CD4-positive, alpha-beta T cell (primary cell): ENCODE measurements around the gene LMF1. TPM values are rescaled to one million over a fixed set of nuclear protein-coding genes. Genes with fewer than 3 reads are reported as not detected.

Experiments
- ATAC-seq: fragments of 200-7000 bp; cut with Tn5 transposase; one replicate; pipeline ENCODE4 v1.10.0; 2022; ENCODE audit warnings: mild to moderate bottlenecking; ENCODE audit not compliant: poor library complexity
- CTCF ChIA-PET: fragments of 350-600 bp; sonication (Branson Sonifier 250); formaldehyde crosslinking; loops from one replicate; lab custom pipeline; 2021; ENCODE audit warnings: antibody characterized with exemption, inconsistent platforms; lab: Charles Lee
- POLR2A ChIA-PET: fragments of 350-600 bp; sonication (Branson Sonifier 250); formaldehyde crosslinking; loops from one replicate; lab custom pipeline; 2021; ENCODE audit warnings: antibody characterized with exemption, inconsistent platforms; lab: Charles Lee
- DNase-seq, 14 experiments: peaks; one replicate each; pipeline ENCODE4 v3.0.0-alpha.2; 2013 to 2020; ENCODE audit warnings: mixed read lengths in 2 of 14
- H3K27ac ChIP-seq, 2 donors: one replicate each; pipeline versions ENCODE4 v1.5.1 to v1.7.0; 2013; ENCODE audit warnings: low read length in 2 of 2, low read depth in 1 of 2, mild to moderate bottlenecking in 1 of 2
- H3K27me3 ChIP-seq, 2 experiments: 1 replicate in 1 of 2; 2 replicates in 1 of 2; pipeline versions ENCODE4 v1.6.1 to v1.7.0; 2013; ENCODE audit warnings: low read length in 2 of 2, control low read depth in 1 of 2, mild to moderate bottlenecking in 1 of 2, moderate library complexity in 1 of 2; ENCODE audit not compliant: insufficient read depth in 2 of 2, control insufficient read depth in 1 of 2
- H3K36me3 ChIP-seq: one replicate; pipeline ENCODE4 v1.6.1; 2013; ENCODE audit warnings: low read length, control low read depth; ENCODE audit not compliant: insufficient read depth
- H3K4me1 ChIP-seq: one replicate; pipeline ENCODE4 v1.6.1; 2013; ENCODE audit warnings: low read length, control low read depth; ENCODE audit not compliant: insufficient read depth
- H3K4me3 ChIP-seq: one replicate; pipeline ENCODE4 v1.5.1; 2013; ENCODE audit warnings: mild to moderate bottlenecking, low read length, moderate library complexity
- H3K9me3 ChIP-seq, 2 experiments: 1 replicate in 1 of 2; 2 replicates in 1 of 2; pipeline versions ENCODE4 v1.6.1 to v1.7.0; 2013; ENCODE audit warnings: low read length in 2 of 2, mild to moderate bottlenecking in 2 of 2, control low read depth in 1 of 2, moderate library complexity in 1 of 2; ENCODE audit not compliant: control insufficient read depth in 1 of 2, insufficient read depth in 1 of 2
- H3K27ac Mint-ChIP-seq: one replicate; pipeline ENCODE4 v1.8.0; 2020; ENCODE audit warnings: mixed read lengths
- H3K27me3 Mint-ChIP-seq: one replicate; pipeline ENCODE4 v1.8.0; 2021; ENCODE audit warnings: mixed read lengths
- H3K36me3 Mint-ChIP-seq: one replicate; pipeline ENCODE4 v1.8.0; 2021; ENCODE audit warnings: low read depth, mixed read lengths
- H3K4me1 Mint-ChIP-seq: one replicate; pipeline ENCODE4 v1.8.0; 2021; ENCODE audit warnings: low read depth, mixed read lengths
- H3K4me3 Mint-ChIP-seq: one replicate; pipeline ENCODE4 v1.8.0; 2020; ENCODE audit warnings: mild to moderate bottlenecking, mixed read lengths
- H3K9me3 Mint-ChIP-seq: one replicate; pipeline ENCODE4 v1.8.0; 2020; ENCODE audit warnings: mixed read lengths
- intact Hi-C, 2 experiments: fragments of 100-400 bp; cut with DNase I in 1 of 2; cut with micrococcal nuclease in 1 of 2; formaldehyde crosslinking; loops; one replicate each; pipeline versions ENCODE4 v1.15.1 to v1.9.0; 2023 to 2025; cut with DNase I, micrococcal nuclease
- total RNA-seq, 174 experiments: library from RNA in 2 of 174; stranded (reverse) in 2 of 174; gene quantifications; one replicate each; pipeline ENCODE4 v1.2.3 and lab custom pipeline; 2021 to 2026
- TF ChIP-seq, protein P1 (sequence below): fragments of 200-600 bp; IDR thresholded peaks from one replicate; pipeline ENCODE4 v1.8.0; 2022; ENCODE audit warnings: antibody characterized with exemption, mild to moderate bottlenecking

The LMF1 gene
- total RNA-seq, 2 experiments from 2014 or later: 26.8 to 27.6 TPM

DNA sequence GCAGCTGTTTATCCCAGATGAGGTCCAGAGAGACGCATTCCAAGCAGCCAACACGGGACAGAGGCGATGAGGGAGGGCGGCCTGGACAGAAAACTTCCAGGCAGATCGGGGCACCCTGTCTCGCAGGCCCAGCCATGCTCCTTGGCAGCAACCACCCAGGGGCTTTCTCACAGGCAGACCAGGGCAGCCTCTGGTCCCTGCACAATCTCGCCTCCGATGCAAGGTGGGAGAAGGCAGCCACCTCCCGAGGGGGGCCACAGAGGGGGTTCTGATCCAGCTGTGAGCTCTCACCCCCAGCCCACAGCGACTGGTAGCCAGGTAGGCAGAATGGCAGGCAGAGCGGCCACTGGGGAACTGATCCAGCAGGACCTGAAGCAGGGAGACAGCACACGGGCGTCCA is 48.7 kb downstream of the LMF1 start:
- Histone ChIP-seq H3K9me3 (peaks cover 5 to 13% of the 10 kb centered on the region in 2 experiments), H3K27ac (no peak overlapping the region), H3K27me3 (no peaks in the 10 kb centered on the region), H3K36me3 (peaks cover 21% of the 10 kb centered on the region), H3K4me3 (no peak overlapping the region), H3K4me1 (no peaks in the 10 kb centered on the region)
- Mint-ChIP-seq H3K4me1 (no peaks in the 10 kb centered on the region), H3K4me3 (no peak overlapping the region), H3K9me3 (no peaks in the 10 kb centered on the region), H3K27ac (no peak overlapping the region), H3K36me3 (peaks cover 39% of the 10 kb centered on the region), H3K27me3 (no peaks in the 10 kb centered on the region)
- TF ChIP-seq, protein P1, sequence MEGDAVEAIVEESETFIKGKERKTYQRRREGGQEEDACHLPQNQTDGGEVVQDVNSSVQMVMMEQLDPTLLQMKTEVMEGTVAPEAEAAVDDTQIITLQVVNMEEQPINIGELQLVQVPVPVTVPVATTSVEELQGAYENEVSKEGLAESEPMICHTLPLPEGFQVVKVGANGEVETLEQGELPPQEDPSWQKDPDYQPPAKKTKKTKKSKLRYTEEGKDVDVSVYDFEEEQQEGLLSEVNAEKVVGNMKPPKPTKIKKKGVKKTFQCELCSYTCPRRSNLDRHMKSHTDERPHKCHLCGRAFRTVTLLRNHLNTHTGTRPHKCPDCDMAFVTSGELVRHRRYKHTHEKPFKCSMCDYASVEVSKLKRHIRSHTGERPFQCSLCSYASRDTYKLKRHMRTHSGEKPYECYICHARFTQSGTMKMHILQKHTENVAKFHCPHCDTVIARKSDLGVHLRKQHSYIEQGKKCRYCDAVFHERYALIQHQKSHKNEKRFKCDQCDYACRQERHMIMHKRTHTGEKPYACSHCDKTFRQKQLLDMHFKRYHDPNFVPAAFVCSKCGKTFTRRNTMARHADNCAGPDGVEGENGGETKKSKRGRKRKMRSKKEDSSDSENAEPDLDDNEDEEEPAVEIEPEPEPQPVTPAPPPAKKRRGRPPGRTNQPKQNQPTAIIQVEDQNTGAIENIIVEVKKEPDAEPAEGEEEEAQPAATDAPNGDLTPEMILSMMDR: no peak
- DNase-seq: no peak
- ChIA-PET POLR2A (no interaction called here), CTCF (no interaction called here)
- ATAC-seq: no peak
- intact Hi-C loops: no loop called here

DNA sequence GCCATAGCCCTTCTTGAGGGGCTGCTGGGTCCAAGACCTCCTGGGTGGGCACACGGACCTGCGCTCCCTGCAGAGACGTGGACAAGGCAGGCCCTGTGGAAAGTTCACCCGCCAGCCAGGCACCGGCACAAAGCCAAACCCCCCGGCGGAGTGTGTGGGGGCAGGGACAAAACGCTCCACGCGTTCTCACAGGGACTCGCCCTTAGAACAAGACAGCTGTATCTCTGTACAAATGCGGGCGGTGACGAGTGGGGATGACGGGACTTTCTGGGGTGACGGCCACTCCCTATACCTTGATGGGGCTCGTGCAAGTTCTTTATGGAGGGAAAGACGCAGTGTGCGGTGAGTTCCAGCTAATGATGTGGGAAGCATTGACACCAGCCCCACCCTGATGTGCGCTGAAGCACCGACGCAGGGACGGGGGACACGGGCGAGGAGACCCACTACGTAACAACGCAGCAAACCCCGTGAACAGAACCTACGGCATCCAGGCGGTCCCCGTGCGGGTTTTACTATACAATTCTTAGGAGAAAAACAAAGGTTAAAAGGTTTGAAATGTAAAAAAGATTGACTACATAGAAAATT is 49.4 kb downstream of the LMF1 start:
- Mint-ChIP-seq H3K36me3 (peaks cover 38% of the 10 kb centered on the region), H3K27ac (no peak overlapping the region), H3K9me3 (no peaks in the 10 kb centered on the region), H3K4me1 (no peaks in the 10 kb centered on the region), H3K4me3 (no peak overlapping the region), H3K27me3 (no peaks in the 10 kb centered on the region)
- no peaks in the 10 kb centered on the region for H3K4me1 ChIP-seq
- ATAC-seq (no peak), DNase-seq (no peak)
- peaks cover 19% of the 10 kb centered on the region for H3K36me3 ChIP-seq
- H3K9me3 ChIP-seq: peaks cover 0 to 6% of the 10 kb centered on the region in 2 experiments
- ChIA-PET POLR2A (no interaction called here), CTCF (no interaction called here)
- H3K27me3 ChIP-seq: no peaks in the 10 kb centered on the region
- H3K27ac ChIP-seq: no peak overlapping the region
- TF ChIP-seq, protein P1: no peak
- H3K4me3 ChIP-seq: no peak overlapping the region
- intact Hi-C loops: no loop called here

DNA sequence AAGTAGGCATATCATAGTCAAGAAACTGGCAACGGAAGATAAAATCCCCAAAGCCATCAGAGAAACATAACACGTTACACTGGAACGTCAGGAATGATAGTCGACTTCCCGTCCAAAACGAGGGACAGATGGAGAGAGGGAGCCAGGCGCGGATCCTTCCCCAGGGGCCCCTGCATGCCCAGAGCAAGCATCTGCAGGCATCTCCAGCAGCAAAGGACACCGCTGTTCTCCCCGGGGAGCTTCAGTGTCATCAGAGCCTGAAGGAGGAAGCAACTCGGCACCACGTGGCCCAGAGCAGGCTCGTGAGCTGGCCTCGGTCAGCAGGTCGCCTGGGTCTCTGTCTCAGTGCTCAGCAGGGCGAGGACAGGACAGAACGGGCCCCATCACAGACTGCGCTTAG is 50.1 kb downstream of the LMF1 start:
- no peaks in the 10 kb centered on the region for H3K27me3 ChIP-seq
- no peaks in the 10 kb centered on the region for H3K4me1 Mint-ChIP-seq
- DNase-seq: no peak
- H3K36me3 ChIP-seq: peaks cover 19% of the 10 kb centered on the region
- H3K27me3 Mint-ChIP-seq: no peaks in the 10 kb centered on the region
- H3K4me3 ChIP-seq: no peak overlapping the region
- no peak overlapping the region for H3K27ac Mint-ChIP-seq
- no peak for ATAC-seq
- H3K36me3 Mint-ChIP-seq: peaks cover 34% of the 10 kb centered on the region
- ChIA-PET POLR2A (no interaction called here), CTCF (no interaction called here)
- H3K4me1 ChIP-seq: no peaks in the 10 kb centered on the region
- H3K4me3 Mint-ChIP-seq: no peak overlapping the region
- H3K9me3 Mint-ChIP-seq: no peaks in the 10 kb centered on the region
- intact Hi-C loops: no loop called here
- TF ChIP-seq, protein P1: no peak
- no peak overlapping the region for H3K27ac ChIP-seq
- H3K9me3 ChIP-seq: peaks cover 0 to 5% of the 10 kb centered on the region in 2 experiments
